HepG2 (cell line): ENCODE data around the gene ANKRD11. TPM values are rescaled to one million over a fixed set of nuclear protein-coding genes. Genes with fewer than 3 reads are reported as not detected.

Source experiments
- ETV6 ChIP-seq: sonication (generic); formaldehyde crosslinking; conservative IDR thresholded peaks from 2 replicates; pipeline ENCODE4 v1.4.0; 2020; ENCODE audit warnings: missing genetic modification reagents
- HNRNPK ChIP-seq: fragments of 200-400 bp; formaldehyde crosslinking; IDR thresholded peaks from 2 replicates; pipeline ENCODE4 v1.6.1; 2018; ENCODE audit warnings: low read length, low read depth, moderate library complexity, mild to moderate bottlenecking; ENCODE audit not compliant: poor library complexity, severe bottlenecking
- KDM5A ChIP-seq: fragments of 200-600 bp; sonication (generic); IDR thresholded peaks from 2 replicates; pipeline ENCODE4 v1.7.0; 2018; ENCODE audit warnings: antibody characterized with exemption, mild to moderate bottlenecking, low read length, borderline replicate concordance
- KDM6A ChIP-seq: IDR thresholded peaks from 2 replicates; pipeline ENCODE4 v1.6.1; 2016; ENCODE audit warnings: low read depth
- KLF13 ChIP-seq: sonication (generic); formaldehyde crosslinking; IDR thresholded peaks from 2 replicates; pipeline ENCODE4 v1.4.0; 2020; ENCODE audit warnings: mild to moderate bottlenecking, missing genetic modification reagents
- MAFG ChIP-seq: sonication (generic); formaldehyde crosslinking; IDR thresholded peaks from 2 replicates; pipeline ENCODE4 v1.5.1; 2020; ENCODE audit warnings: mild to moderate bottlenecking, missing genetic modification reagents
- PCBP2 ChIP-seq: fragments of 200-400 bp; formaldehyde crosslinking; optimal IDR thresholded peaks from 2 replicates; pipeline ENCODE3; 2018; ENCODE audit warnings: low read length, low read depth; ENCODE audit not compliant: poor library complexity, severe bottlenecking
- POLR2G ChIP-seq: fragments of 200-400 bp; formaldehyde crosslinking; IDR thresholded peaks from 2 replicates; pipeline ENCODE4 v1.6.1; 2018; ENCODE audit warnings: mild to moderate bottlenecking, low read depth, low read length, moderate library complexity
- ZNF282 ChIP-seq: fragments of 450-650 bp; IDR thresholded peaks from 2 replicates; pipeline ENCODE4 v1.6.1; 2018; ENCODE audit not compliant: partially characterized antibody
- ZNF382 ChIP-seq: sonication (generic); formaldehyde crosslinking; IDR thresholded peaks from 2 replicates; pipeline ENCODE4 v1.5.0; 2020; ENCODE audit warnings: missing genetic modification reagents, mild to moderate bottlenecking, borderline replicate concordance
- ZNF562 ChIP-seq: sonication (generic); formaldehyde crosslinking; IDR thresholded peaks from 2 replicates; pipeline ENCODE4 v1.8.0; 2022; ENCODE audit warnings: missing genetic modification reagents, borderline replicate concordance
- ZNF7 ChIP-seq: IDR thresholded peaks from 2 replicates; pipeline ENCODE4 v1.6.1; 2016; ENCODE audit warnings: missing biosample characterization, missing genetic modification reagents
- ZNF746 ChIP-seq: sonication (generic); formaldehyde crosslinking; IDR thresholded peaks from 2 replicates; pipeline ENCODE4 v1.8.0; 2022; ENCODE audit warnings: mild to moderate bottlenecking, missing genetic modification reagents
- ZNF768 ChIP-seq: sonication (generic); formaldehyde crosslinking; IDR thresholded peaks from 2 replicates; pipeline ENCODE4 v1.4.0; 2020; ENCODE audit warnings: missing genetic modification reagents
- ZSCAN22 ChIP-seq: sonication (generic); formaldehyde crosslinking; IDR thresholded peaks from 2 replicates; pipeline ENCODE4 v1.4.0; 2020; ENCODE audit warnings: mild to moderate bottlenecking, missing genetic modification reagents
- polyA plus RNA-seq, 8 experiments: library from polyadenylated mRNA; depleted of rRNA in 3 of 8; stranded (reverse) in 7 of 8; unstranded in 1 of 8; fragments of >200 nt; fragmentation: Illumina TruSeq in 4 of 8; extraction: Trizol in 4 of 8; gene quantifications; 2 replicates each; pipeline versions ENCODE4 v1.2.1 to v1.2.3, GENCODE V29; 2011 to 2016; ENCODE audit warnings: low read depth in 4 of 8, missing spikeins in 1 of 8, mixed read lengths in 1 of 8; ENCODE audit not compliant: insufficient read depth in 1 of 8
- total RNA-seq, 5 experiments: library from RNA; depleted of rRNA; stranded (reverse); fragments of >200 nt; fragmentation: Illumina TruSeq; extraction: Trizol; gene quantifications; 2 replicates each; pipeline ENCODE4 v1.2.3, GENCODE V29; 2016; ENCODE audit warnings: low read depth in 1 of 5
- TF ChIP-seq, protein P1 (sequence below): sonication (generic); formaldehyde crosslinking; IDR thresholded peaks from 2 replicates; pipeline ENCODE4 v1.4.0; 2020; ENCODE audit warnings: missing genetic modification reagents, mild to moderate bottlenecking, borderline replicate concordance
- TF ChIP-seq, protein P2 (sequence below): conservative IDR thresholded peaks from 2 replicates; pipeline ENCODE4 v1.6.1; 2018; ENCODE audit warnings: missing genetic modification reagents
- TF ChIP-seq, protein P3 (sequence below): IDR thresholded peaks from 2 replicates; pipeline ENCODE4 v1.6.1; 2016; ENCODE audit warnings: low read depth
- TF ChIP-seq, protein P4 (sequence below): sonication (generic); formaldehyde crosslinking; IDR thresholded peaks from 2 replicates; pipeline ENCODE4 v1.5.0; 2020; ENCODE audit warnings: missing genetic modification reagents
- TF ChIP-seq, protein P5 (sequence below): sonication (generic); formaldehyde crosslinking; IDR thresholded peaks from 2 replicates; pipeline ENCODE4 v1.4.0; 2020; ENCODE audit warnings: mild to moderate bottlenecking, missing genetic modification reagents
- TF ChIP-seq, protein P6 (sequence below): sonication (generic); formaldehyde crosslinking; IDR thresholded peaks from 2 replicates; pipeline ENCODE4 v1.4.0; 2020; ENCODE audit warnings: missing genetic modification reagents

Gene ANKRD11
- total and polyA plus RNA-seq, 2 of the 13 experiments (the other 11 are each of a cell fraction or from before 2014, with no cell fraction given), result 21.4 to 38.4 TPM

DNA sequence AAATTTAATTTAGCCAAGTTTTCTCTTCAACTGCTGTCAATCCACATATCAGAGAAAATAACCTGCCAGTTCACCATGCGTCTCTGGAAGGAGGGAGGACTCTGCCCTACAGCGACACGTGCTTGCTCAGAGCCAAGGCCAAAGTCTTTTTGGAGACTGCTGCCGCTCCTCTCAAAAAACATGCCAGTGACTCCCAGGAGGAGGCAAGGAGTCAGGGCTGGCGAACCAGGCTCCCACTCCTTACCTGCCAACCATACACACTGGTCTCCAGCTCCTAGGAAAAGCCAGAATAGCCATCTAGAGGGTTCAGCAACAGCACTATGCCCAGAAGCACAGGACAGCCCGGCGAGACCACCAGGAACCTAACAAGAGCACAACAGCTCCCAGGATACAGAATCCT, 73.0 kb downstream of the ANKRD11 start (continued):
- TF ChIP-seq, protein P1, sequence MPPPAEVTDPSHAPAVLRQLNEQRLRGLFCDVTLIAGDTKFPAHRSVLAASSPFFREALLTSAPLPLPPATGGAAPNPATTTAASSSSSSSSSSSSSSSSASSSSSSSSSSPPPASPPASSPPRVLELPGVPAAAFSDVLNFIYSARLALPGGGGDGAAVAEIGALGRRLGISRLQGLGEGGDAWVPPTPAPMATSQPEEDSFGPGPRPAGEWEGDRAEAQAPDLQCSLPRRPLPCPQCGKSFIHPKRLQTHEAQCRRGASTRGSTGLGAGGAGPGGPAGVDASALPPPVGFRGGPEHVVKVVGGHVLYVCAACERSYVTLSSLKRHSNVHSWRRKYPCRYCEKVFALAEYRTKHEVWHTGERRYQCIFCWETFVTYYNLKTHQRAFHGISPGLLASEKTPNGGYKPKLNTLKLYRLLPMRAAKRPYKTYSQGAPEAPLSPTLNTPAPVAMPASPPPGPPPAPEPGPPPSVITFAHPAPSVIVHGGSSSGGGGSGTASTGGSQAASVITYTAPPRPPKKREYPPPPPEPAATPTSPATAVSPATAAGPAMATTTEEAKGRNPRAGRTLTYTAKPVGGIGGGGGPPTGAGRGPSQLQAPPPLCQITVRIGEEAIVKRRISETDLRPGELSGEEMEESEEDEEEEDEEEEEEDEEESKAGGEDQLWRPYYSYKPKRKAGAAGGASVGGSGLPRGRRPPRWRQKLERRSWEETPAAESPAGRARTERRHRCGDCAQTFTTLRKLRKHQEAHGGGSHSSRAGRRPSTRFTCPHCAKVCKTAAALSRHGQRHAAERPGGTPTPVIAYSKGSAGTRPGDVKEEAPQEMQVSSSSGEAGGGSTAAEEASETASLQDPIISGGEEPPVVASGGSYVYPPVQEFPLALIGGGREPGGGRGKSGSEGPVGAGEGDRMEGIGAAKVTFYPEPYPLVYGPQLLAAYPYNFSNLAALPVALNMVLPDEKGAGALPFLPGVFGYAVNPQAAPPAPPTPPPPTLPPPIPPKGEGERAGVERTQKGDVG (CRISPR knock-in tag), result peak; percentile 63
- TF ChIP-seq, protein P2, sequence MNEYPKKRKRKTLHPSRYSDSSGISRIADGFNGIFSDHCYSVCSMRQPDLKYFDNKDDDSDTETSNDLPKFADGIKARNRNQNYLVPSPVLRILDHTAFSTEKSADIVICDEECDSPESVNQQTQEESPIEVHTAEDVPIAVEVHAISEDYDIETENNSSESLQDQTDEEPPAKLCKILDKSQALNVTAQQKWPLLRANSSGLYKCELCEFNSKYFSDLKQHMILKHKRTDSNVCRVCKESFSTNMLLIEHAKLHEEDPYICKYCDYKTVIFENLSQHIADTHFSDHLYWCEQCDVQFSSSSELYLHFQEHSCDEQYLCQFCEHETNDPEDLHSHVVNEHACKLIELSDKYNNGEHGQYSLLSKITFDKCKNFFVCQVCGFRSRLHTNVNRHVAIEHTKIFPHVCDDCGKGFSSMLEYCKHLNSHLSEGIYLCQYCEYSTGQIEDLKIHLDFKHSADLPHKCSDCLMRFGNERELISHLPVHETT (CRISPR knock-in tag), result no peak
- TF ChIP-seq, protein P3, sequence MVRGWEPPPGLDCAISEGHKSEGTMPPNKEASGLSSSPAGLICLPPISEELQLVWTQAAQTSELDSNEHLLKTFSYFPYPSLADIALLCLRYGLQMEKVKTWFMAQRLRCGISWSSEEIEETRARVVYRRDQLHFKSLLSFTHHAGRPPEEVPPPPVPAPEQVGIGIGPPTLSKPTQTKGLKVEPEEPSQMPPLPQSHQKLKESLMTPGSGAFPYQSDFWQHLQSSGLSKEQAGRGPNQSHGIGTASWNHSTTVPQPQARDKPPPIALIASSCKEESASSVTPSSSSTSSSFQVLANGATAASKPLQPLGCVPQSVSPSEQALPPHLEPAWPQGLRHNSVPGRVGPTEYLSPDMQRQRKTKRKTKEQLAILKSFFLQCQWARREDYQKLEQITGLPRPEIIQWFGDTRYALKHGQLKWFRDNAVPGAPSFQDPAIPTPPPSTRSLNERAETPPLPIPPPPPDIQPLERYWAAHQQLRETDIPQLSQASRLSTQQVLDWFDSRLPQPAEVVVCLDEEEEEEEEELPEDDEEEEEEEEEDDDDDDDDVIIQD, result 0 out of 2 replicates have a peak, but pooled peaks have one; percentile 31
- TF ChIP-seq, protein P4, sequence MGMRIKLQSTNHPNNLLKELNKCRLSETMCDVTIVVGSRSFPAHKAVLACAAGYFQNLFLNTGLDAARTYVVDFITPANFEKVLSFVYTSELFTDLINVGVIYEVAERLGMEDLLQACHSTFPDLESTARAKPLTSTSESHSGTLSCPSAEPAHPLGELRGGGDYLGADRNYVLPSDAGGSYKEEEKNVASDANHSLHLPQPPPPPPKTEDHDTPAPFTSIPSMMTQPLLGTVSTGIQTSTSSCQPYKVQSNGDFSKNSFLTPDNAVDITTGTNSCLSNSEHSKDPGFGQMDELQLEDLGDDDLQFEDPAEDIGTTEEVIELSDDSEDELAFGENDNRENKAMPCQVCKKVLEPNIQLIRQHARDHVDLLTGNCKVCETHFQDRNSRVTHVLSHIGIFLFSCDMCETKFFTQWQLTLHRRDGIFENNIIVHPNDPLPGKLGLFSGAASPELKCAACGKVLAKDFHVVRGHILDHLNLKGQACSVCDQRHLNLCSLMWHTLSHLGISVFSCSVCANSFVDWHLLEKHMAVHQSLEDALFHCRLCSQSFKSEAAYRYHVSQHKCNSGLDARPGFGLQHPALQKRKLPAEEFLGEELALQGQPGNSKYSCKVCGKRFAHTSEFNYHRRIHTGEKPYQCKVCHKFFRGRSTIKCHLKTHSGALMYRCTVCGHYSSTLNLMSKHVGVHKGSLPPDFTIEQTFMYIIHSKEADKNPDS (CRISPR knock-in tag), result no peak
- no peak for TF ChIP-seq HNRNPK
- no peak for TF ChIP-seq KDM5A
- no peak for TF ChIP-seq ZNF382 (CRISPR knock-in tag)
- TF ChIP-seq MAFG (CRISPR knock-in tag), result no peak
- no peak for TF ChIP-seq ZNF282
- TF ChIP-seq POLR2G, result no peak
- no peak for TF ChIP-seq ZNF7 (CRISPR knock-in tag)
- TF ChIP-seq, protein P5, sequence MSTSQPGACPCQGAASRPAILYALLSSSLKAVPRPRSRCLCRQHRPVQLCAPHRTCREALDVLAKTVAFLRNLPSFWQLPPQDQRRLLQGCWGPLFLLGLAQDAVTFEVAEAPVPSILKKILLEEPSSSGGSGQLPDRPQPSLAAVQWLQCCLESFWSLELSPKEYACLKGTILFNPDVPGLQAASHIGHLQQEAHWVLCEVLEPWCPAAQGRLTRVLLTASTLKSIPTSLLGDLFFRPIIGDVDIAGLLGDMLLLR (CRISPR knock-in tag), result peak; percentile 63; the same call in 1 of the 2 replicates
- TF ChIP-seq, protein P6, sequence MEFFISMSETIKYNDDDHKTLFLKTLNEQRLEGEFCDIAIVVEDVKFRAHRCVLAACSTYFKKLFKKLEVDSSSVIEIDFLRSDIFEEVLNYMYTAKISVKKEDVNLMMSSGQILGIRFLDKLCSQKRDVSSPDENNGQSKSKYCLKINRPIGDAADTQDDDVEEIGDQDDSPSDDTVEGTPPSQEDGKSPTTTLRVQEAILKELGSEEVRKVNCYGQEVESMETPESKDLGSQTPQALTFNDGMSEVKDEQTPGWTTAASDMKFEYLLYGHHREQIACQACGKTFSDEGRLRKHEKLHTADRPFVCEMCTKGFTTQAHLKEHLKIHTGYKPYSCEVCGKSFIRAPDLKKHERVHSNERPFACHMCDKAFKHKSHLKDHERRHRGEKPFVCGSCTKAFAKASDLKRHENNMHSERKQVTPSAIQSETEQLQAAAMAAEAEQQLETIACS, result no peak
- no peak for TF ChIP-seq ZSCAN22 (CRISPR knock-in tag)
- no peak for TF ChIP-seq KDM6A
- TF ChIP-seq ZNF746 (CRISPR knock-in tag), result no peak
- no peak for TF ChIP-seq ZNF768
- no peak for TF ChIP-seq ZNF562 (CRISPR knock-in tag)
- TF ChIP-seq KLF13, result no peak
- no peak for TF ChIP-seq PCBP2
- TF ChIP-seq ETV6, result no peak
